HG02798 (cell line): ENCODE measurements around the gene TARS1.

ENCODE experiments used
- ATAC-seq: cut with Tn5 transposase; IDR thresholded peaks from one replicate; pipeline ENCODE4 v1.9.1; 2021; ENCODE audit warnings: mild to moderate bottlenecking; ENCODE audit not compliant: unreplicated experiment, poor library complexity

Gene TARS1

GRCh38 chr5:33440482-33441240 is at the start of gene TARS1:
TARS1 (plus strand) TSS chr5:33440965; CDS start chr5:33441087, 122 bp downstream.
- ATAC-seq, result peak; percentile 96

- no peak for ATAC-seq
These were observed 42.3 kb upstream of the TARS1 start for GRCh38 chr5:33398501-33398900.

- ATAC-seq, result no peak
These were observed 40.1 kb upstream of the TARS1 start for GRCh38 chr5:33400675-33401074.

GRCh38 chr5:33401482-33402390 is 39.0 kb upstream of the TARS1 start:
- no peak for ATAC-seq

- ATAC-seq, result no peak
These were observed 37.6 kb upstream of the TARS1 start for GRCh38 chr5:33403187-33403586.

- no peak for ATAC-seq
These were observed 31.9 kb upstream of the TARS1 start for GRCh38 chr5:33408816-33409215.

- no peak for ATAC-seq
These were observed 31.2 kb upstream of the TARS1 start for GRCh38 chr5:33409435-33410170.

GRCh38 chr5:33410221-33410620 is 30.5 kb upstream of the TARS1 start:
- no peak for ATAC-seq

GRCh38 chr5:33411498-33411897 is 29.3 kb upstream of the TARS1 start:
- no peak for ATAC-seq

GRCh38 chr5:33415811-33416354 is 24.9 kb upstream of the TARS1 start:
- ATAC-seq, result no peak

- ATAC-seq, result no peak
These were observed 23.1 kb upstream of the TARS1 start for GRCh38 chr5:33417632-33418031.

GRCh38 chr5:33420946-33421345 is 19.8 kb upstream of the TARS1 start:
- ATAC-seq, result no peak

GRCh38 chr5:33422191-33422590 is 18.6 kb upstream of the TARS1 start:
- ATAC-seq, result no peak

GRCh38 chr5:33423018-33423630 is 17.6 kb upstream of the TARS1 start:
- no peak for ATAC-seq

GRCh38 chr5:33425314-33425713 is 15.5 kb upstream of the TARS1 start:
- ATAC-seq, result no peak

GRCh38 chr5:33430983-33431382 is 9.8 kb upstream of the TARS1 start:
- ATAC-seq, result no peak

GRCh38 chr5:33432656-33433055 is 8.1 kb upstream of the TARS1 start:
- no peak for ATAC-seq

GRCh38 chr5:33433303-33434240 is 7.2 kb upstream of the TARS1 start:
- no peak for ATAC-seq

GRCh38 chr5:33435893-33436490 is 4.8 kb upstream of the TARS1 start:
- peak; percentile 55 for ATAC-seq
